ENCODE data around the gene NDFIP1.

DNA sequence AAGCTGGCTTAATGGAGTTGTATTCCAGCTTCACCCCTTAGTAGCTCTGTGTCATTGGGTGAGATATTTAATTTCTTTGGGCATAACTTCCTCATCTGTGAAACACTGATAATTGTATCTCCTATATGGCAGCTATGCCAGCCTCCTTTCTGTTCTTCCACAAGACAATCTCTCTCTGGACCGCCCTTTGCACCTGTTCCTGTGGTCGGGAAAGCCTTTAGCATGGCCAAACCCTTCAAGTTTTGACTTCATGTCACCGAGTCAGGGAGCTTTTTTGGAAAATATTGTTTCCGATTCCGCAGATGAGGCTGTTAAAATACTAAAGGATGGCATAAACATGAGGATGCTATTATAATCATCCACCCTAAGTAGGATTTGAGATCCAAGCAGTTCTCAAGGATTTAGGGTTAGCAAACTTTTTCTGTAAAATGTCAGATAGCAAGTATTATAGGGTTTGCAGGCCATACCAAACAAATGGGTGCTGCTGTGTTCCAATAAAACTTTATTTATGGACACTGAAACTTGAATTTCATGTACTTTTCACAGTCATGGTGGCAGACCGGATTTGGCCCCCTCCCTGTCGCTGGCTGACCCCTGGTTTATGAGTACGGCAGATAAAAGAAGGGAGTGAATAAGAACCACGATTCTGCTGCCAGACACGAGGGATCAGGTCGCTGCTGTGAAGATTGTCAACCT, 695 bp upstream of the NDFIP1 start:
- TF ChIP-seq, protein P1, sequence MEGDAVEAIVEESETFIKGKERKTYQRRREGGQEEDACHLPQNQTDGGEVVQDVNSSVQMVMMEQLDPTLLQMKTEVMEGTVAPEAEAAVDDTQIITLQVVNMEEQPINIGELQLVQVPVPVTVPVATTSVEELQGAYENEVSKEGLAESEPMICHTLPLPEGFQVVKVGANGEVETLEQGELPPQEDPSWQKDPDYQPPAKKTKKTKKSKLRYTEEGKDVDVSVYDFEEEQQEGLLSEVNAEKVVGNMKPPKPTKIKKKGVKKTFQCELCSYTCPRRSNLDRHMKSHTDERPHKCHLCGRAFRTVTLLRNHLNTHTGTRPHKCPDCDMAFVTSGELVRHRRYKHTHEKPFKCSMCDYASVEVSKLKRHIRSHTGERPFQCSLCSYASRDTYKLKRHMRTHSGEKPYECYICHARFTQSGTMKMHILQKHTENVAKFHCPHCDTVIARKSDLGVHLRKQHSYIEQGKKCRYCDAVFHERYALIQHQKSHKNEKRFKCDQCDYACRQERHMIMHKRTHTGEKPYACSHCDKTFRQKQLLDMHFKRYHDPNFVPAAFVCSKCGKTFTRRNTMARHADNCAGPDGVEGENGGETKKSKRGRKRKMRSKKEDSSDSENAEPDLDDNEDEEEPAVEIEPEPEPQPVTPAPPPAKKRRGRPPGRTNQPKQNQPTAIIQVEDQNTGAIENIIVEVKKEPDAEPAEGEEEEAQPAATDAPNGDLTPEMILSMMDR (IDR thresholded peaks at IDR 0.05) = no peak
- TF ChIP-seq POLR2A (IDR thresholded peaks at IDR 0.05) = no peak
